ENCODE data around the gene C16orf90. TPM values are rescaled to one million over a fixed set of nuclear protein-coding genes. Genes with fewer than 3 reads are reported as not detected.
A peak's percentile ranks its signal among the peaks of the same experiment; 100 is the strongest.
"Not testable (repeated sequence)": the region's sequence is repeated elsewhere in the genome, so short reads cannot be mapped to it uniquely, and the experiment has no call there.

The C16orf90 gene, protein sequence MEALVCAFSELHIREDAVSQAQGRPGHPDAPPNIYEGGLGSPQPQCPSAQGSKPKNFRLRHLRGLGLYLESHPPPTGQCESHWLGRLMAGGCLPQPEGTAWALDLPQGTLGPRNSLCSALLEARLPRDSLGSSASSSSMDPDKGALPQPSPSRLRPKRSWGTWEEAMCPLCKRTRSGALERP
- total RNA-seq = not detected

DNA sequence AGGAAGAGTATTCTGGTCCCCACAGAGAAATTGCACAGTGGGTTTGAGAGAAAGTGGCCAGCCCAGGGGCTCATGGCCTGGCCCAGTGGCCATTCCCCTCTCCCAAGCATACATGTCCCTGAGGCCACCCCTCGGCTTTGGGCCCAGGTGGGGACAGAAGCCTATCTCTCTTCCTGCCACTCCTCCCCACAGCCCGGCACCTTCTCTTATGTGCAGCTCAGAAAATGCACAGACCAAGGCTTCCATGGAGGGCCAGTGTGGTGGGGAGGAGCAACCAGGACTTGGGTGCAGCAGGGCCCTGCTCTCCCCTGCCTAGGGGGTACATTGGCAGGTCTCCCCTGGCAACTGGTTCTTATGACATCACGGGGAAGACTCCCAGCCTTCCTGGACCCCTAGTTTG is at the start of gene C16orf90:
TSS of gene C16orf90 (minus strand) at position 314 of the 400 bp plus-strand sequence. CDS start at position 246, 68 bp downstream.
- H3K27me3 Mint-ChIP-seq = peaks cover 3% of the 10 kb centered on the region
- CTCF ChIA-PET = no interaction called here
- no peaks in the 10 kb centered on the region for H3K9me3 Mint-ChIP-seq
- no peaks in the 10 kb centered on the region for H3K36me3 Mint-ChIP-seq (ENCODE audit: low read depth)
- no peak within 1 kb of the TSS for H3K4me3 Mint-ChIP-seq
- POLR2A ChIA-PET = no interaction called here
- H3K27ac Mint-ChIP-seq = no peak within 1 kb of the TSS
- no peak for DNase-seq
- H3K4me1 Mint-ChIP-seq = peaks cover 7% of the 10 kb centered on the region

DNA sequence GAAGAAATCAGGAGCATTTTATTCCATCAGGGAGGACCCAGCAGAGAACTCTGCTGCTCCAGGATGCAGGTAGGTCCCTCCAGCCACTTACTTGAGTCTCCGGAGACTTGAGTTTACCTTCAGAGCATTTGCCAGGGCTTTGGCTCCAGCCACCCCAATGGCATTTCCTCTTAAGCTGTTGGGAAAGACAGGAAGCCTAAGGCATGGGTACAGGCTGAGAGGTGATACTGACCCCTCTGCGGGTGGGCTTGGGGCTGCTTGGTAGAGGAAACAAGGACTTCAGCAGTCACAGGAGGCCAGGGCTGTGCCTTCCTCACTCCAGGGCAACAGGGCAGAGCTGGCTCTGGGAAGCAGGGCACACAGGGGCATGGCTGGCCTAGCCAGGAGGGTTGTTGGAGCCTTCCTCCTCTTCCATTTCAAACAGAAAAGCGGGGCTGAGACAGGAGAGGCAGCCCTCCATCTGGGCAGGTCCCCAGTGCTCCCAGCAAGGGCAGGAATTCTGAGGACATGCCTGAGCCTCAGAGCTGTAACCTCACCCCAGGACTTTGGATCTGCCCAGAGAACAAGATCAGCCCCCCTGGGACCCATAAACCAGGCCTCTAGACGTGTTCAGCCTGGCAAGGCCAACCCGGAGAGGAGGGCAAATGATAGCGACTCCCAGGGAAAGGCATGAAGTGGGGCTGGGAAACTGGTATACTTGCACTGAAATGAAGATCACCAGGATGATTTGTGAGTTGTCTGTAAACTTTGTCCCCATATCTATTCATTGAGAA is 47.5 kb upstream of the C16orf90 start:
- CTCF ChIA-PET = no interaction called here
- no peak for DNase-seq
- POLR2A ChIA-PET = interaction anchor here (0.8 kb wide), 2 partner anchors 9 to 39 kb away, joined by 3 read pairs; no protein-coding TSS in a partner anchor
- no peaks in the 10 kb centered on the region for H3K9me3 Mint-ChIP-seq
- no peak overlapping the region for H3K4me3 Mint-ChIP-seq
- H3K27me3 Mint-ChIP-seq = no peaks in the 10 kb centered on the region
- H3K4me1 Mint-ChIP-seq = no peaks in the 10 kb centered on the region
- H3K27ac Mint-ChIP-seq = peak overlapping the region; percentile 40
- peaks cover 74% of the 10 kb centered on the region for H3K36me3 Mint-ChIP-seq (ENCODE audit: low read depth)

DNA sequence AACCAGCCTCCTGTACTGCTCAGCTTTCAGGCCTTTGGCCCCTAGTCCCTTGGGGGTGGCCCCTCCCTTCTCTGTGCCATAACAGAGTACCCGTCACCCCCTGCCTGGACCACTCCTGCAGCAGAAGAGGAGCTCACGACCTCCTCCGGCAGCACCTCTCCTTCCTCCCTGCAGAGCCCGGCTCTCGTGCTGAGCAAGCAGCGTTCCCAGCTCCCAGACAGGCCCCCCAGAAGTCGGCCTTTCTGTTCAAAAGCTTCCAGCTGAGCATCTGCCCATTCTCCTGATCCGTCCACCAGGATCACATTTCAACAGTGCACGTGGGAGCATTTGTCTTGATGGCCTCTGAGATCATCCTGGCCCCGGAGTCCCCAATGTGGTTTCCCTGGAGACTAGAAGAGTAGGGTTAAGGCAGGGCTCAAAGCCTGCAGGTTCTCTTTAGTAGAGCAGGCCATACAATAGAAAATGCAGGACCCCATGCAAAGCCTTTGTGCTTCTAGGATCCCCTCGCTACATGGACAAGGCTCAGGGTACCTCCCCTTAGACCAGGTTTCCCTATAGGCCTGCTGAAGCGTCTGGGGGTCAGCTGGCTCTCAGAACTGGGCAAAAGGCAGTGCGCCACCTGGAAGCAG is 46.4 kb upstream of the C16orf90 start:
- H3K36me3 Mint-ChIP-seq (ENCODE audit: low read depth) = peaks cover 70% of the 10 kb centered on the region
- CTCF ChIA-PET = no interaction called here
- POLR2A ChIA-PET = interaction anchor here (0.8 to 1.1 kb wide), 2 partner anchors 35 to 38 kb away, joined by 3 to 4 read pairs; no protein-coding TSS in a partner anchor
- H3K4me3 Mint-ChIP-seq = no peak overlapping the region
- no peak overlapping the region for H3K27ac Mint-ChIP-seq
- no peak for DNase-seq
- no peaks in the 10 kb centered on the region for H3K27me3 Mint-ChIP-seq
- no peaks in the 10 kb centered on the region for H3K9me3 Mint-ChIP-seq
- H3K4me1 Mint-ChIP-seq = no peaks in the 10 kb centered on the region

DNA sequence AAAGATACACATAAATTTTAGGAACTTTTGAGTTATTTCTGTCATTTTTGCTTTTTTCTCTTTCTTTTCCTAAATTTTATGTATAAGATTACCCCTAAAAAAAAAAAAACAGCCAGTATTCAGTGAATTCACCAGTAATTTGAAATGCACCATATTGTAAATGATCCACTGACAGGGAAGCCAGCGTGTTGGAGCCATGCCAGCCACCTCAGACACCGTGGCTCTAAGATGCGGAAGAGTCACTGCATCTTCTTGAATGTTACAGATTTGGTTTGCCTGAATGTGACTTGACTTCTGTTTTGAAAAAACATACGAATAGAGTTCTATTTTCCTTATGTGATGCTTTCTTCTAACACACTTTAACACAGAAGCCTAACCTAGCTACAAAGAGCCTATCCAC is 42.9 kb upstream of the C16orf90 start:
- H3K27me3 Mint-ChIP-seq = no peaks in the 10 kb centered on the region
- no peak overlapping the region for H3K27ac Mint-ChIP-seq
- H3K4me1 Mint-ChIP-seq = no peaks in the 10 kb centered on the region
- ChIA-PET POLR2A (interaction anchor here (1.6 kb wide), 1 partner anchor 341 kb away, joined by 3 read pairs; no protein-coding TSS in a partner anchor), CTCF (no interaction called here)
- peaks cover 60% of the 10 kb centered on the region for H3K36me3 Mint-ChIP-seq (ENCODE audit: low read depth)
- H3K9me3 Mint-ChIP-seq = no peaks in the 10 kb centered on the region
- no peak overlapping the region for H3K4me3 Mint-ChIP-seq
- no peak for DNase-seq

DNA sequence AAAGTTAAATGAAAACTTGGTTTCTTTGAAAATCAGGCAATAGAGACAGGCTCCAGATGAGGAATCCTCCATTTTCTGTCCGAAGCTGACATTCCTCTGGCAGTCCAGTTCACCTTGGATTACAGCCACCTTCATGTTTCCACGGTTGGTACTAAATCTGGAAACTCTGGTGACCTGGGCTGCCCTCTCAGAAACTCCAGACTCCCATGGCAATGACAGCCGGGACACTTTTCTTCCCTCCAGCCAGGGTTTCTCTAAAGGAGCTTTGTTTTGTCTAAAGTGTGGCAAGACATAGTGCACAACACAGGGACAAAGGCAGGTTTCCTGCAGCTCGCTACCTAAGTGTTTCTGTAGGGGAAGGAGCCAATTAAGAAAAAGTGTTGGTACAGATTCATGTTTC is 41.6 kb upstream of the C16orf90 start:
- no peaks in the 10 kb centered on the region for H3K27me3 Mint-ChIP-seq
- no peaks in the 10 kb centered on the region for H3K9me3 Mint-ChIP-seq
- ChIA-PET POLR2A (interaction anchor here (0.6 to 1.4 kb wide), 6 partner anchors 8 to 78 kb away, joined by 3 to 4 read pairs (median 3); no protein-coding TSS in a partner anchor), CTCF (interaction anchor here (1.0 to 1.9 kb wide), 2 partner anchors 10 to 11 kb away, joined by 3 to 6 read pairs; no protein-coding TSS in a partner anchor)
- H3K4me1 Mint-ChIP-seq = no peaks in the 10 kb centered on the region
- H3K4me3 Mint-ChIP-seq = no peak overlapping the region
- DNase-seq = no peak
- H3K27ac Mint-ChIP-seq = no peak overlapping the region
- H3K36me3 Mint-ChIP-seq (ENCODE audit: low read depth) = peaks cover 51% of the 10 kb centered on the region

DNA sequence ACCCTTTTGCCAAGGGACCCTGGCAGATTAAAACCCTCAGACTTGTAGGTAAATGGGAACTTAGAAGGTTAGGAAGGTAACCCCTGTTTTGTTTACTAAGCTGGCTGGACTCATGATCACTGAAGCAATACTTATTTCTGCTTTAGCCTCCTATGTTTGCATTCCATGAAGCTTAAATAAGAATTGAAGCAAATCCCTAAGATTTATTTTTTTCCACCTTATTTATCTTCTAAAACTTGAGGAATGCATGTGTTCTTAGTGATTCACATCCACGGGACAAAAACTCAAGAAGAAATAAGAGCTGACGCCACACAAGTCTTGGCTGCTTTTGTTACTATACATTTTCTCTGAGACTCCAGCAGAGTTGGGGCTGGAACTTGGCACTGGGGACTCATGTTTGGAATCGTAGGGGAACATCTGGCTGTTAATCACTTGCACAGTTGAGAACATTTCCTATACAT is 41.0 kb upstream of the C16orf90 start:
- no peak overlapping the region for H3K27ac Mint-ChIP-seq
- CTCF ChIA-PET = interaction anchor here (1.0 to 1.9 kb wide), 2 partner anchors 9 to 10 kb away, joined by 3 to 6 read pairs; no protein-coding TSS in a partner anchor

DNA sequence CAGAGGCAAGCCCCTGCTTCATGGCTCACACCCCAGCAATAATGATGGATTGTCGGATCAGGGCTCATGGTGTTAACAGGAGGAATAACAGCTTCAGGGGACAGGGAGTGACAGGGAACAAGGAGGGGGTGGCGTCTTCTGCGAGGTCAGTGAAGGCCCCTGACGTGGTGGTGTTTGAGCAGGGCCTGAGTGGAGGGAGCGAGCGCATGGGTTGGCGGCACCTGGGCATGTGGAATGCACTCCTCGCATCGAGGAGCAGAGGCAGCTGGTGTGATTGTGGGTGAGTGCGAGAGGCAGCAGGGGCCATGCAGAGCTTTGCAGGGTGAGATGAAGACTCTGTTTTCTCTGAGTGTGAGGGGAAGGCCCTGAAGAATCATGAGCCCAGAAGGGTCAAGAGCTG is 38.8 kb upstream of the C16orf90 start:
- Mint-ChIP-seq H3K4me3 (no peak overlapping the region), H3K36me3 (ENCODE audit: low read depth) (peaks cover 34% of the 10 kb centered on the region), H3K27me3 (no peaks in the 10 kb centered on the region), H3K27ac (no peak overlapping the region), H3K9me3 (no peaks in the 10 kb centered on the region), H3K4me1 (no peaks in the 10 kb centered on the region)
- ChIA-PET CTCF (no interaction called here), POLR2A (interaction anchor here (1.0 kb wide), 1 partner anchor 9 kb away, joined by 3 read pairs; no protein-coding TSS in a partner anchor)
- DNase-seq = no peak

More for the DNA sequence above, 41.0 kb upstream of the C16orf90 start:
- Mint-ChIP-seq H3K9me3 (no peaks in the 10 kb centered on the region), H3K27me3 (no peaks in the 10 kb centered on the region), H3K36me3 (ENCODE audit: low read depth) (peaks cover 49% of the 10 kb centered on the region), H3K4me3 (no peak overlapping the region), H3K4me1 (no peaks in the 10 kb centered on the region)
- POLR2A ChIA-PET = interaction anchor here (0.9 to 1.4 kb wide), 4 partner anchors 9 to 27 kb away, joined by 3 to 4 read pairs (median 4); no protein-coding TSS in a partner anchor
- DNase-seq = no peak

DNA sequence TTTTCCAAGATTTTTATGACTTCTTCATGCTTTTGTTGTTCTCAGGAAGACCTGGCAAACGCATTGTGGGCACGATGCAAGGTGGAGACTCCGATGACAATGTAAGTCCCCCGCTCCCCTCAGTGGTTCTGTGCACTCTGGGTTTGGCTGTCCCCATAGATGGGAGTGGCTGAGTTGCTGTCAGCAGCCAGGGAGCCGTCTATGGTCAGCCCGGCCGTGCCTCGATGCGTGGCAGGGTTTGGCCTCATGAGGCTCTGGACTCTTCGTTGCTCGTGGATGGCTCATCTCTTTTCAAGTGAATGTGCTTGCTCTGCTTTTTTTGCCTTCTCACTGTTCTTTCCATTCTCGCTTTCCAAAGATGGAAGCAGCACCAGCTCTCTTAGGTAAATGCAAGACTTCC is 37.5 kb upstream of the C16orf90 start:
- H3K27ac Mint-ChIP-seq = no peak overlapping the region
- no peak overlapping the region for H3K4me3 Mint-ChIP-seq
- peaks cover 33% of the 10 kb centered on the region for H3K36me3 Mint-ChIP-seq (ENCODE audit: low read depth)
- H3K9me3 Mint-ChIP-seq = no peaks in the 10 kb centered on the region
- no peaks in the 10 kb centered on the region for H3K27me3 Mint-ChIP-seq
- no peak for DNase-seq
- peaks cover 3% of the 10 kb centered on the region for H3K4me1 Mint-ChIP-seq
- ChIA-PET POLR2A (no interaction called here), CTCF (no interaction called here)

DNA sequence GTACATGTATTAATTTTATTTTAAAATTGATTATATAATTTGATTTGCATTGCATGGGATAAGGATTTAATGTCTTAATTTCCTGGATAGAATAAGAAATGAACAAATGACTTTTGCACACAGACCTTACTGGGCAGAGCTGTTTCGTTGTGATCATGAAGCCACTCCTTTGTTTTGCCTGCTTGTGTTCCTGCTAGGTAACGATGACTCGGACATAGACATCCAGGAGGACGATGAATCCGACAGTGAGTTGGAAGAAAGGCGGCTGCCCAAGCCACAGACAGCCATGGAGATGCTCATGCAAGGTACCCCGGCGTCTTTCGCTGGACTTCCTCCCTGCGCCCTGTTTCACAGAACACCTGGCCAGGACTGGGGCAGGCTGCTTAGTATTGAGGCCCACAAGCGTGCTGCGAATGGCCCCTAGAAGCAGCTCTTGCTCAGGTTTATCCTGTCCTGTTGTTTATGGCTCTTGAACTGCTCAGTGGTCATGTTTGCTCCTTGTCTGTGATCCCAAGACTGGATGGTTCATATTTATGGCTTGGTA is 35.2 kb upstream of the C16orf90 start:
- H3K27me3 Mint-ChIP-seq = no peaks in the 10 kb centered on the region
- no peak overlapping the region for H3K27ac Mint-ChIP-seq
- peaks cover 3% of the 10 kb centered on the region for H3K4me1 Mint-ChIP-seq
- ChIA-PET POLR2A (no interaction called here), CTCF (no interaction called here)
- no peaks in the 10 kb centered on the region for H3K9me3 Mint-ChIP-seq
- DNase-seq = no peak
- H3K36me3 Mint-ChIP-seq (ENCODE audit: low read depth) = peaks cover 25% of the 10 kb centered on the region
- H3K4me3 Mint-ChIP-seq = no peak overlapping the region

DNA sequence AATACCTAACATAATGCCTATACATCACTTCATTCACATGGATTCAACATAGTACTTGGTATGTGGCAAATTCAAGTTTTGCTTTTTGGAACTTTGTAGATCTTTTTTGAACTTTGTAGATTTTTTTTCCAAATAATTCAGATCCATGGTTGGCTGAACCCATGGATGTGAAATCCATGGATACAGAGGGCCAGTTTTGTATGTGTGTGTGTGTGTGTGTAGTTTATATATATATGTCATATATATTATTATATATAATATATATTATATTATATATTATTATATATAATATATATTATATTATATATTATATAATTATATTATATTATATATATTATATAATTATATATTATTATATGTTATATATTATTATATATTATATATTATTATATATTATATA is 33.9 kb upstream of the C16orf90 start:
- no peak overlapping the region for H3K27ac Mint-ChIP-seq
- no peak for DNase-seq
- no peaks in the 10 kb centered on the region for H3K27me3 Mint-ChIP-seq
- POLR2A ChIA-PET = no interaction called here
- H3K4me1 Mint-ChIP-seq = peaks cover 3% of the 10 kb centered on the region
- H3K36me3 Mint-ChIP-seq (ENCODE audit: low read depth) = peaks cover 18% of the 10 kb centered on the region
- H3K9me3 Mint-ChIP-seq = no peaks in the 10 kb centered on the region
- no peak overlapping the region for H3K4me3 Mint-ChIP-seq
- CTCF ChIA-PET = no interaction called here

DNA sequence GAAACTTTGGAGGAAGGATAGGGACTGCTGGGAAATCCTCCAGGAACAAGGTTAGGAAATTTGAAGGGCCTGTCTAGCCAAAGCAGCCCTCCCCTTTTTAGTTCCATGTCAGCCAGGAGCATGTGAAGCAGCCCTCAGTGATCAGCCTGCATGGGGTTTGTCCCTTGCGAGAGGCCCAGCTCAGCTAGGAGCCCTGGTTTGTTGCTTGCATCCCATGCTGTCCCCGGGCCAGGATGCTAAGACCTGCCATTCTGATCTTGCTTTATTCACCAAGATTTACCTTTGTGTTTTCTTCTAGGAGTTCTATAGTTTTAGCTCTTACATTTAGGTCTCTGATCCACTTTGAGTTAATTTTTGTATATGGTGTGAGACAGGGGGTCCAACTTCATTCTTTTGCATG is 33.1 kb upstream of the C16orf90 start:
- Mint-ChIP-seq H3K4me3 (no peak overlapping the region), H3K36me3 (ENCODE audit: low read depth) (peaks cover 18% of the 10 kb centered on the region), H3K27ac (no peak overlapping the region), H3K27me3 (no peaks in the 10 kb centered on the region), H3K4me1 (peaks cover 3% of the 10 kb centered on the region), H3K9me3 (no peaks in the 10 kb centered on the region)
- no peak for DNase-seq
- ChIA-PET POLR2A (no interaction called here), CTCF (interaction anchor here (1.7 kb wide), 1 partner anchor 28 kb away, joined by 5 read pairs; the partner anchor contains the start of gene CLUAP1)

DNA sequence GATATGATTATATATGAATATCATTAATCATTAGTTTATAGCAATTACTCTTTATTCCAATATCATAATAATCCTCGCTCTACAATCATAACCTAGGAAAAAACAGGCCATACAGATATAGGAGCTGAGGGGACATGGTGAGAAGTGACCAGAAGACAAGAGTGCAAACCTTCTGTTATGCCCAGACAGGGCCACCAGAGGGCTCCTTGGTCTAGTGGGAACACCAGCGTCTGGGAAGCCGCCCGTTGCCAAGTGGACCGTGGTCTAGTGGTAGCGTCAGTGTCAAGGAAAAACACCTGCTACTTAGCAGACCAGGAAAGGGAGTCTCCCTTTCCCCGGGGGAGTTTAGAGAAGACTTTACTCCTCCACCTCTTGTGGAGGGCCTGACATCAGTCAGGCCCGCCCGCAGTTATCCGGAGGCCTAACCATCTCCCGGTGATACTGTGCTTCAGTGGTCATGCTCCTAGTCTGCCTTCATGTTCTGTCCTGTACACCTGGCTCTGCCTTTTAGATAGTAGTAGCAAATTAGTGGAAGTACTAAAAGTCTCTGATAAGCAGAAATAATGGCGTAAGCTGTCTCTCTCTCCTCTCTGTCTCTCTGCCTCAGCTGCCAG is 32.0 kb upstream of the C16orf90 start:
- H3K4me1 Mint-ChIP-seq, H3K27ac Mint-ChIP-seq, H3K27me3 Mint-ChIP-seq, H3K9me3 Mint-ChIP-seq, H3K4me3 Mint-ChIP-seq, POLR2A ChIA-PET: not testable (repeated sequence)
- peak; percentile 63 for DNase-seq
- peaks cover 21% of the 10 kb centered on the region for H3K36me3 Mint-ChIP-seq (ENCODE audit: low read depth)
- CTCF ChIA-PET = interaction anchor here (1.3 to 1.7 kb wide), 4 partner anchors 9 to 27 kb away, joined by 4 to 7 read pairs (median 6); partner anchors contain the start of gene CLUAP1
